Measurements from ENCODE around the gene TEX36. TPM values are rescaled to one million over a fixed set of nuclear protein-coding genes. Genes with fewer than 3 reads are reported as not detected.

TEX36 gene
- total and polyA plus RNA-seq, 2 donors (not counting 1 experiment from before 2014, with no cell fraction given): not detected

- H2AFZ ChIP-seq (ENCODE audit: low read length): no peak overlapping the region
- H3K4me1 ChIP-seq (ENCODE audit: control insufficient read depth, extremely low read depth, insufficient read depth, low read length): no peaks in the 10 kb centered on the region
- DNase-seq (ENCODE audit: low read depth in 2 of 2): no peak
- H3K79me2 ChIP-seq (ENCODE audit: control insufficient read depth, insufficient read depth, low read length): no peaks in the 10 kb centered on the region
- H3K9ac ChIP-seq (ENCODE audit: insufficient read depth, low read length): no peak overlapping the region
- H4K20me1 ChIP-seq (ENCODE audit: control insufficient read depth, extremely low read depth, insufficient read depth, low read length): no peaks in the 10 kb centered on the region
- H3K4me2 ChIP-seq (ENCODE audit: extremely low read depth, insufficient read depth, low read length): no peak overlapping the region
- TF ChIP-seq CTCF (conservative IDR thresholded peaks at IDR 0.05 in 1 of 2, IDR thresholded peaks at IDR 0.05 in 1 of 2; ENCODE audit: low read depth in 1 of 2, low read length in 2 of 2) (no peak), EZH2 (IDR thresholded peaks at IDR 0.05; ENCODE audit: low read length, missing control alignments) (no peak)
- H3K9me3 ChIP-seq (ENCODE audit: control insufficient read depth, insufficient read depth, low read depth, low read length): no peaks in the 10 kb centered on the region
- H3K27me3 ChIP-seq (ENCODE audit: control insufficient read depth, insufficient read depth, low read length): no peaks in the 10 kb centered on the region
- no peak overlapping the region for H3K27ac ChIP-seq (ENCODE audit: insufficient read depth, low read length)
- H3K4me3 ChIP-seq (replicated peaks in 1 of 4; ENCODE audit: control extremely low read depth in 1 of 4, insufficient read depth in 1 of 4, low read depth in 3 of 4, low read length in 4 of 4): no peak overlapping the region
- H3K36me3 ChIP-seq (ENCODE audit: control insufficient read depth, insufficient read depth, low read length): no peaks in the 10 kb centered on the region
These were observed 74.5 kb downstream of the TEX36 start for GRCh38 chr10:125608474-125608873.

GRCh38 chr10:125607689-125608290 lies 75.2 kb downstream of the TEX36 start:
- no peaks in the 10 kb centered on the region for H3K36me3 ChIP-seq (ENCODE audit: control insufficient read depth, insufficient read depth, low read length)
- no peaks in the 10 kb centered on the region for H3K79me2 ChIP-seq (ENCODE audit: control insufficient read depth, insufficient read depth, low read length)
- H3K4me3 ChIP-seq (replicated peaks in 1 of 4; ENCODE audit: control extremely low read depth in 1 of 4, insufficient read depth in 1 of 4, low read depth in 3 of 4, low read length in 4 of 4): no peak overlapping the region
- TF ChIP-seq CTCF (conservative IDR thresholded peaks at IDR 0.05 in 1 of 2, IDR thresholded peaks at IDR 0.05 in 1 of 2; ENCODE audit: low read depth in 1 of 2, low read length in 2 of 2): no peak
- no peak for TF ChIP-seq EZH2 (IDR thresholded peaks at IDR 0.05; ENCODE audit: low read length, missing control alignments)
- H3K4me1 ChIP-seq (ENCODE audit: control insufficient read depth, extremely low read depth, insufficient read depth, low read length): no peaks in the 10 kb centered on the region
- H3K9ac ChIP-seq (ENCODE audit: insufficient read depth, low read length): no peak overlapping the region
- H3K27me3 ChIP-seq (ENCODE audit: control insufficient read depth, insufficient read depth, low read length): no peaks in the 10 kb centered on the region
- H3K27ac ChIP-seq (ENCODE audit: insufficient read depth, low read length): no peak overlapping the region
- no peak overlapping the region for H3K4me2 ChIP-seq (ENCODE audit: extremely low read depth, insufficient read depth, low read length)
- DNase-seq (ENCODE audit: low read depth in 2 of 2): no peak
- no peaks in the 10 kb centered on the region for H4K20me1 ChIP-seq (ENCODE audit: control insufficient read depth, extremely low read depth, insufficient read depth, low read length)
- no peak overlapping the region for H2AFZ ChIP-seq (ENCODE audit: low read length)
- no peaks in the 10 kb centered on the region for H3K9me3 ChIP-seq (ENCODE audit: control insufficient read depth, insufficient read depth, low read depth, low read length)

DNA sequence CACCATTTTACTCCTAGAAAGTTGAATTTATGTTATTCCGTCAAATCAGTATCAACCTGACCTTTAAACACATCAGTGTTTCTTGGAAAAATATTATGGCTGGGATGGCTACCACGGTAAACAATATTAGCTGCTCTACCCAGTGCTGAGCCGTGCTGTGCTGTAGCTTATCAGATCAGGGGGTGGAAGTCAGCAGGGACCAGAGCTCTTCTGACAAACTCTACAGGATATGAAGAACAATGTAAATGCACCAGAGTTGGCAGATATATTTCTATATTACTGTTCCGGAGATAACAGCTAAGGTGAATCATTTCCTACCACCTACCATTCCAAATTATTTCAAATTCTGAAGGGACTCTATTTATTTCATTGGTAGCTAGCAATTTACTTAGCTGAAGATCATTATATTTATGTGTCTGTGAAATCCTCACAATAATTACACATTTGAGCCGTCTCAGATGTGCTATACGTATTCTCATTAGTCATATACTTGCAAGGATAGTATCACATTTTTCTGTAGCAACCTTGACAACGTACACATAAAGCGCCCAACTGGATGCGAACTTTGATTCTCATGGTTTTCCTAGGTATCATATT lies 76.5 kb downstream of the TEX36 start:
- TF ChIP-seq EZH2 (IDR thresholded peaks at IDR 0.05; ENCODE audit: low read length, missing control alignments) (no peak), CTCF (conservative IDR thresholded peaks at IDR 0.05 in 1 of 2, IDR thresholded peaks at IDR 0.05 in 1 of 2; ENCODE audit: low read depth in 1 of 2, low read length in 2 of 2) (no peak)
- Histone ChIP-seq H3K79me2 (ENCODE audit: control insufficient read depth, insufficient read depth, low read length) (no peaks in the 10 kb centered on the region), H3K4me3 (replicated peaks in 1 of 4; ENCODE audit: control extremely low read depth in 1 of 4, insufficient read depth in 1 of 4, low read depth in 3 of 4, low read length in 4 of 4) (no peak overlapping the region), H3K9ac (ENCODE audit: insufficient read depth, low read length) (no peak overlapping the region), H3K27ac (ENCODE audit: insufficient read depth, low read length) (no peak overlapping the region), H3K4me2 (ENCODE audit: extremely low read depth, insufficient read depth, low read length) (no peak overlapping the region), H3K36me3 (ENCODE audit: control insufficient read depth, insufficient read depth, low read length) (no peaks in the 10 kb centered on the region), H4K20me1 (ENCODE audit: control insufficient read depth, extremely low read depth, insufficient read depth, low read length) (no peaks in the 10 kb centered on the region), H3K9me3 (ENCODE audit: control insufficient read depth, insufficient read depth, low read depth, low read length) (no peaks in the 10 kb centered on the region), H3K4me1 (ENCODE audit: control insufficient read depth, extremely low read depth, insufficient read depth, low read length) (no peaks in the 10 kb centered on the region), H2AFZ (ENCODE audit: low read length) (no peak overlapping the region), H3K27me3 (ENCODE audit: control insufficient read depth, insufficient read depth, low read length) (no peaks in the 10 kb centered on the region)
- DNase-seq (ENCODE audit: low read depth in 2 of 2): no peak

Other genes starting within 250 kb of the TEX36 start
- gene EDRF1, start 36.5 kb upstream of the TEX36 start, total RNA-seq: 21.6 and 25.3 TPM in 2 replicates
- 17.3 and 19.9 TPM in 2 replicates for gene EDRF1, start 36.5 kb upstream of the TEX36 start, polyA plus RNA-seq
- gene MMP21, start 92.7 kb upstream of the TEX36 start, total RNA-seq: 0.17 and 0.26 TPM in 2 replicates
- 0.05 TPM in 1 of 2 replicates, not detected in the other for gene MMP21, start 92.7 kb upstream of the TEX36 start, polyA plus RNA-seq
- 60.4 and 75.0 TPM in 2 replicates for gene UROS, start 140.1 kb upstream of the TEX36 start, total RNA-seq
- 54.4 and 63.9 TPM in 2 replicates for gene UROS, start 140.1 kb upstream of the TEX36 start, polyA plus RNA-seq
- 31.3 and 32.0 TPM in 2 replicates for gene BCCIP, start 140.4 kb upstream of the TEX36 start, total RNA-seq
- gene BCCIP, start 140.4 kb upstream of the TEX36 start, polyA plus RNA-seq: 72.2 and 88.9 TPM in 2 replicates
- 33.7 and 36.0 TPM in 2 replicates for gene DHX32, start 198.1 kb upstream of the TEX36 start, total RNA-seq
- gene DHX32, start 198.1 kb upstream of the TEX36 start, polyA plus RNA-seq: 29.0 and 31.1 TPM in 2 replicates
- 0.83 and 2.6 TPM in 2 replicates for gene FANK1, start 213.4 kb upstream of the TEX36 start, total RNA-seq
- 1.6 and 4.4 TPM in 2 replicates for gene FANK1, start 213.4 kb upstream of the TEX36 start, polyA plus RNA-seq